CD4-positive, alpha-beta T cell treated with Interferon alpha-2 for 1 hour (primary cell): Measurements from ENCODE around the gene XRCC1.
A peak's percentile ranks its signal among the peaks of the same experiment; 100 is the strongest.
"Not testable (repeated sequence)": the region's sequence is repeated elsewhere in the genome, so short reads cannot be mapped to it uniquely, and the experiment has no call there.

Source experiments
- DNase-seq, 2 donors: peaks; one replicate each; pipeline ENCODE4 v3.0.0-alpha.2; 2020 to 2022

Gene XRCC1

DNA sequence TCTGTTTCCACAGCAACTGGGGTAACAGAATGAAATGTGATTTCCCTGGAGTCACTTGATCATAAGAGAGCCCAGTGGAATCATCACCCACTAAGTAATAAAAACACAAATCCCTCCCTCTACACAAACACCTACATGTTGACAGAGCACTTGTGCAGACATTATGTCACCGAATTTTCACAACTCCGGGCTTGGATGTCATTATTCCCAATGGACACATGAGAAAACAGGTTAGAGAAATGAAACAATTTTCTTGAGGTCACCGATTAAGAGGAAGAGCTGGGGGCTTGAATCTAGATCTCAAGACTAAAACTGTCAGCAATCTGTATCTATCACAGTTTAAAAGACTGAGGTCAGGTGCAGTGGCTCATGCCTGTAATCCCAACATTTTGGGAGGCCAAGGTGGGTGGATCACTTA, 3.1 kb downstream of the XRCC1 start:
- no peak for DNase-seq

DNA sequence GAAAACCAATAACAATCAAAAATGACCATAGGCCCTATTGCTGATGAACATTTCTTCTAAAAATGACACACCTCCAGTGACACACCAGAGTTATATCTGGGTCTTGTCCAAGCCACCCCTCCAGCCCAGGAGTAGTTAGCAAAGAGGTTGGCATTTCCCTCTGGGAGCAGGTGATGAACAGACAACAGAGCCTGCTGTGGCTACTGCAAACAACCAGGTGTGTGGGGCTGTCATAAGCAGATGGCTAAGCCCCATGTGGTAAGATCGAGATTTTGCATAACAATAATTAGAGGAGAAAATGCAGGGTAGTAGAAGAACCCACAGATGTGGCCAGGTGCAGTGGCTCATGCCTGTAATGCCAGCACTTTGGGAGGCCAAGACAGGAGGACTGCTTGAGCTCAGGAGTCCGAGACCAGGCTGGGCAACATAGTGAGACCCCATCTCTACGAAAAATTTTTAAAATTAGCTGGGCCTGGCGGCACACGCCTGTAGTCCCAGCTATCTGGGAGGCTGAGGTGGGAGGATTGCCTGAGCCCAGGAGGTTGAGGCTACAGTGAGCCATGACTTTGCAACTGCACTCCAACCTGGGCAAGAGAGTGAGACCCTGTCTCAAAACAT, 5.0 kb downstream of the XRCC1 start:
- no peak for DNase-seq

GRCh38 chr19:43569657-43570056, 5.7 kb downstream of the XRCC1 start:
- no peak for DNase-seq

GRCh38 chr19:43564800-43565199, 10.5 kb downstream of the XRCC1 start:
- no peak for DNase-seq

GRCh38 chr19:43563816-43564457, 11.4 kb downstream of the XRCC1 start:
- no peak for DNase-seq

DNA sequence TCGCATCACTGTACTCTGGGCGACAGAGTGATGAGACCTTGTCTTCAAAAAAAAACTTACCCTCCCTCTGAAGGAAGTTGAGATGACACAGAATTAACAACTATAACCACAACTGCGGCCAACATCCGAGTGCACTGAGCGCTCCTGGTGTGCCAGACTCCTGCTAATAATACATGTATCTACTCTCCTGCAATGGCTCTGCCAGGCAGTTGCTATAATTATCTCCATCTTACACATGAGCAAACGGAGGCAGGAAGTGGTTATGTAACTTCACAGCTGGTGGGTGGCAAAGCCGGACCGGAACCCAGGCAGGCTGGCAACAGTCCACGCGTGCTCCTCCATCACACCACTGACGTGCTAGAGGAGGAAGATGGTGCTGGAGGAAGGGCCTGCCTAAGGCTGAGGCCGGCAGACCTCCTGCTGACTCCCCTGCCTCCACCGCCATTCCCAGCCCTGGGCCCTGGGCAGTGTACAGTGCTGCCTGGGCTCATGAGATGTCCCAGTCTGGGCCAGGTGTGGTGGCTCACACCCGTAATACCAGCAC, 12.6 kb downstream of the XRCC1 start:
- DNase-seq: peak; percentile 90 to 91

GRCh38 chr19:43562226-43562697, 13.1 kb downstream of the XRCC1 start:
- DNase-seq: no peak

DNA sequence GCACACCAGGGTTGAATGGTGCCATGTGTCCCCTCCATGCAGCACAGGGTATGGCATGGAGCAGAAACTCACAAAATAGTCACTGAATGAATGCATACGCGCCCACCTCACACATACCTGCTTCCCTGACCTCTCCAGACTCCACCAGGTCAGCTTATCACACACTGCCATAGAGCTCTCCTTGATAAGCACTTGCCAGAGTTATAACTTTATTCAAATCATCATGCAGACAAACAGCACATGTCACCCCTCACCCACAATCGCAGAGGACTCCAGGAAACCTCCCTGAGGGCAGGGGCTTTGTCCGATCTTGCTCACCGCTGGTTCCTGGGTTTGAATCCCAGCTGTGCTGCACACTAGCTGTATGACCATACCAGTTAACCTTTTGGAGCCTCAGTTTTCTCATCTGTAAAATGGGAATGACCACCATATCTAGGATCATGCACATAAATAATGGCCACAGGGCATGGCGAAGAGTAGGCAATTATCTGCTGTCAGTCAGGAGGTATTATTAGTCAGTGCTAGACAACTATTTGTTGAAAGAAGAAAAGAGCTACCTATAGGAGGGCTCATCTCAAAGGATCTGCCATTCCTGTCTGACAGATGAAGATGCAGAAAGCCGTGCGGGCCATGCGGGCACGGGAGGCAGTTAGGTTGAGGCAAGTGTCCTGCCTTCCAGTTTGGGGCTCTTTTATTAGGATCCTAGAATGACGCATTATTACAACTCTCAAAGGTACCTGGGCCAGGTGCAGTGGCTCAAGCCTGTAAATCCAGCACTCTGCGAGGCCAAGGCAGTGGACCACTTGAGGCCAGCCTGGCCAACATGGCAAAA, 14.0 kb downstream of the XRCC1 start:
- no peak for DNase-seq

DNA sequence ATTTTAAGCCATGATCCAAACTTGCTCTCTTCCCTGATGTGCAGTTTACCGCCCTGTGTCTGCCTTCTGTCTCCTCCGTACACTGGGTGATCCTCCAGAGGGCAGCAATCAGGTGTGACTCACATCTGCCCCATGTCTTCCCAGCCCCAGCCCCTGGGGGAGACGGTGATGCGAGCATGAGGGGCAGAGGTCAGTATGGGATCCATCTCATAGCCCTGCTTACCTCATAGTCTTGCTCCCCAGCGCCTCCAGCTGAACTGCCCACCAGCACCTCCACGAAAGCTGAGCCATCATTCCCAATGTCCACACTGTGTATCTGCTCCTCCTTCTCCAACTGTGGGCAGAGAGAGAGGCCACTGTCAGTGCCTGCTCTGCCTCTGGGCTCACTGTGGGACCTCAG, 14.6 kb downstream of the XRCC1 start:
- no peak for DNase-seq

GRCh38 chr19:43555185-43555770, 20.0 kb downstream of the XRCC1 start:
- DNase-seq: peak; percentile 82 to 90

DNA sequence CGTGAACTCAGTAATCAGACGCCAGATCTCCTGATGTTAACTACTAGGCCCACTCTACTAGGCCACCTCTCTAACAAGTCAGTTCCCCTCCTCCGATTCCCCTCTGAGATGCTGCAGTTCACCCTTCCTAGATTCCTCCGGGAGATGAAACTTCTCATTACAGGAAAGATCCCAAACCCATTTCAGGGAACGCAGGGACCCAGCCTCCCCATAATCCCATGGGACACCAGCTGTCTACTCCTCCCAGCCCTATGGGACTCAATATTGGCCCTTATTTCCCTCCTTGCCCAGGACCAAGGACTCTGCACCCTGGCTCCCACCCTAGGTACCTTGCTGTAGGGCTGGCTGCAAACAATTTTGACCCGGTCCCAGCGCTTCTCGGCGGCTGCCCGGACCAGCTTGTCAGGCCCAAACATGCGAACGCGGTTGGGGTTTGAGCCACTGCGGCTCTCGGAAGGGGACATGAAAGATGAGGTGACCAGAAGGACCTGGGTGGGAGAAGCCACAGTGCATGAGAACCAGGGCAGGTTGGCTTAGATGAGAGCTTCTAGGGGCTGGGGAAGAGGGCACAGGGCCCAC, 20.9 kb downstream of the XRCC1 start:
- no peak for DNase-seq

DNA sequence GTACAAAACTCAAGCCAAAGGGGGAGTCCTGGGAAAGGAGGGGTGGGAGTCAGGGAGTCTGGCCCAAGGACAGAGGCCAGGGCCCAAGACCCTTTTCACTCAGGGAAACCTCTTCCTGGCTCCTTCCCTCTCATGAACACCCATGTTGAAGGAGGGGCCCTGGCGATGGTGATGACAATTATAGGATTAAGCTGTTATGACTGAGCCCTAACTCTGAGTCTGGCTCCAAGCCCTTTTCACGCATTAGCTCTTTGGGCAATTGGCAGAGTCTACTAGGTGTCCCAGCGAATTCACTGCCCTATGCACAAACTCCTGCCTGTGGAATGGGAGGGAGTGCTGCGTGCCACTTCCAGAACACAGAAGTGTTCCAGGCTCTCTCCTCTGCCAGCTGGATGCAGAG, 21.7 kb downstream of the XRCC1 start:
- no peak for DNase-seq

DNA sequence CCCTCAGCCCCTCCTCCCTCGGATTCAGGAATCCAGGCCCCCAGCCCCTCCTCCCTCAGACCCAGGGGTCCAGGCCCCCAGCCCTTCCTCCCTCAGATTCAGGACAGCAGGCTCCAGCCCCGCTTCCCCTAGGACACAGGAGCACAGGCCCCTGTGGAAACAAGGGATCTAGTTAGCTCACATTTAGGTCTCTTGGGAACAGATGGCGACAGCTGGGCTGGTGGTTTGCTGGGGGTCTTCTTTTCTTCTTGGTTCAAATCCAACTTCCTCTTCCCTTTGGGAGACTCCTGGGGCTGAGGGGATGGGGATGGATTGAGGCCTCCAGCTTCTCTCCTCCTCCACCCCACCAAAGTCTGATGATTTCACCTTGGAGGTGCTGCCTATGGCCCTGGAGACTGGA, 22.7 kb downstream of the XRCC1 start:
- DNase-seq: no peak

GRCh38 chr19:43552198-43552450, 23.2 kb downstream of the XRCC1 start:
- no peak for DNase-seq

DNA sequence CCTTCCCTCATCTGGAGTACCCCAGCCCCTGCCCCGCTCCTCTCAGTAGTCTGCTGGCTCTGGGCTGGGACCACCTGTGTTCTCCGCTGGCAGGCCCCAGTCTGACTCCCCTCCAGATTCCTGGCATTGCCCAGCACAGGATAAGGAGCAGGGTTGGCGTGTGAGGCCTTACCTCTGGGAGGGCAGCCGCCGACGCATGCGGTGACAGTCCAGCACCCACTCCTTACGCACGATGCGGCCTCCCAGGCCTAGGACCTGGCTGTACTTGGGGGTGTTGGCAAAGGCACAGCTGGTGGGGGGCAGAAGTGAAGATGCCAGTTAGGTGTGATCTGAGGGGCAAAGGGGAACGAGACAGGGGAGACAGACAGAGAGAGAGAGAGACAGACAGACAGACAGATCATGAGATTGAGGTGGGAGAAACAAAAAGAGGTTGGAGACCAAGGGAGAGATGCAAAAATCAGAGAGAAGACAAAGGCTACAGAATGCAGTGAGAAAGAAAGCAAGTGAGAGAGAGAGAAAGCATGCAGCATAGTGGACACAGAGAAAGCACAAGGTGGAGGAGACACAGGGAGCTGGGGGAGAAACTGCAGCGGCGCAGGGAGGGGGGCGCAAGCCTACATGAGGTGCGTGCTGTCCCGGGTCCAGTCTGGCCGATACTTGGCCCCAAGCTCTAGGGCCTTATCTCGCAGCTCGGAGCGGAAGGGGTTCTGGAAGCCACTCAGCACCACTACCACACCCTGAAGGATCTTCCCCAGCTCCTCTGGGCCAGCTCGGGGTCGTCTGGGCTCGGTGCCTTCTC, 23.7 kb downstream of the XRCC1 start:
- DNase-seq: no peak

DNA sequence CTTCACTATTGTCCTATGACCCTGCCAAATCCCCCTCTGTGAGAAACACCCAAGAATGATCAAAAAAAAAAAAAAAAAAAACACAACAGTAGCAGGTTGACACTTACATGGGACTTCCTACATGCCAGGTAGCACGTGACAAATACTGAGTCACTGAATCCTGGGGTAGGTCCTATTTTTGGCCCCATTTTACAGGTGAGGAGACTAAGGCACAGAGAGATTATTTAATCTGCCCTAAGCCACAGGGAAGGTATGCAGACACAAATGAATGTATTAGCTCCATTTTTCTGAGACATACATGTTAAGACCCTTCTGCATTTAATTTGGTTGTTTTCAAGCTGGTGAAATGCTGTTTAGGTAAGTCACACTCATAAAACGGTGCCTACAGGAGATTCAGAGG, 26.6 kb downstream of the XRCC1 start:
- DNase-seq: no peak

DNA sequence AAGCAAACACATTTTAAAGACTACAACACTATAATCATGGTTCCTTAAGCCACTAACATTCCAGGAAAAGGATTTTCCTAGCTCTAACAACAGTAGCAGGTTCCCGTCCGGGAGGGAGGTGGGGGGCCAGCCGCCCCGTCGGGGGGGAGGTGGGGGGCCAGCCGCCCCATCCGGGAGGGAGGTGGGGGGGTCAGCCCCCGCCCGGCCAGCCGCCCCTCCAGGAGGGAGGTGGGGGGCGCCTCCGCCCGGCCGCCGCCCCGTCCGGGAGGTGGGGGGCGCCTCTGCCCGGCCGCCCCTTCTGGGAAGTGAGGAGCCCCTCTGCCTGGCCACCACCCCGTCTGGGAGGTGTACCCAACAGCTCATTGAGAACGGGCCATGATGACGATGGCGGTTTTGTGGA, 27.4 kb downstream of the XRCC1 start:
- not testable (repeated sequence) for DNase-seq

DNA sequence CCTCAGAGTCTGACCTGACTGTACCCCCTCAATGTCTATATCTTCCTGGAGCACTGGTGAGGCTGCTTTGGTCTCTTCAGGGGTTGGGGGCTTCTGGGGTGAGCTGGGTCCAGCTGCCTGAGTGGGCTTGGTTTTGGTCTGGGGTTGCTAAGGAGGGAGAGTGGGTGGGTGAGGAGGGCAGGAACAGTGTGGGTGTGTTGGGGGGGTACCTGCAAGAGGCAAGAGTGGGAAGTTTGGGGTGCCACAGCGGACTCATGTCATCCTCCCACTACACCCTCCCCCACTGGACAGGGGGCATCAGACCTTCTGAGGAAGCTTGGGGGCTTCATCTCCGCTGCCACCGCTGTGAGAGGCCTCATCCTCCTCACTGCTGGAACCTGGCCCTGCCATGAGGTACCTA, 28.7 kb downstream of the XRCC1 start:
- DNase-seq: no peak

- no peak for DNase-seq
These were observed 29.3 kb downstream of the XRCC1 start for GRCh38 chr19:43545981-43546380.

- DNase-seq: no peak
These were observed 30.1 kb downstream of the XRCC1 start for GRCh38 chr19:43545276-43545675.

- no peak for DNase-seq
These were observed 31.2 kb downstream of the XRCC1 start for GRCh38 chr19:43544077-43544476.

GRCh38 chr19:43541920-43542650, 33.2 kb downstream of the XRCC1 start:
- DNase-seq: no peak
